Right lobe of liver (tissue), 6 donors: Measurements from ENCODE around the gene ZSCAN30. TPM values are rescaled to one million over a fixed set of nuclear protein-coding genes. Genes with fewer than 3 reads are reported as not detected.

Experiments used
- ATAC-seq, 4 donors: fragments of 200-7000 bp; cut with Tn5 transposase; one replicate each; pipeline ENCODE4 v1.9.1; 2020; ENCODE audit warnings: mild to moderate bottlenecking in 4 of 4, moderate library complexity in 4 of 4
- DNase-seq, 3 donors: peaks; one replicate each; pipeline ENCODE4 v3.0.0-alpha.2; 2020
- H3K27ac ChIP-seq, 3 donors: fragments of 200-600 bp; one replicate each; pipeline ENCODE4 v1.8.0; 2022
- H3K27me3 ChIP-seq, 2 donors: fragments of 200-600 bp; one replicate each; pipeline ENCODE4 v1.8.0; 2022
- H3K36me3 ChIP-seq, 4 donors: fragments of 200-600 bp; sonication (generic) in 1 of 4; one replicate each; pipeline versions ENCODE4 v1.5.1 to v1.8.0; 2017 to 2022; ENCODE audit warnings: control low read depth in 1 of 4
- H3K4me1 ChIP-seq, 4 donors: fragments of 200-600 bp; sonication (generic) in 1 of 4; one replicate each; pipeline versions ENCODE4 v1.5.1 to v1.8.0; 2017 to 2022; ENCODE audit warnings: control low read depth in 1 of 4
- H3K4me3 ChIP-seq, 3 donors: fragments of 200-600 bp; one replicate each; pipeline ENCODE4 v1.8.0; 2022
- H3K9me3 ChIP-seq, 4 donors: fragments of 200-600 bp; sonication (generic) in 1 of 4; one replicate each; pipeline versions ENCODE4 v1.5.1 to v1.8.0; 2017 to 2022; ENCODE audit warnings: control low read depth in 1 of 4
- POLR2A ChIP-seq: fragments of 450-650 bp; IDR thresholded peaks from one replicate; pipeline ENCODE4 v1.6.1; 2017; ENCODE audit warnings: antibody characterized with exemption, mild to moderate bottlenecking
- WGBS: methylation state at CpG from one replicate; pipeline ENCODE4 v1.1.6; 2018; ENCODE audit warnings: low coverage, low lambda C conversion rate; ENCODE audit not compliant: insufficient coverage; ENCODE audit errors: missing lambda C conversion rate; 5-methylcytosine and 5-hydroxymethylcytosine counted together
- intact Hi-C, 2 donors: fragments of 100-400 bp; cut with DNase I; formaldehyde crosslinking; loops; one replicate each; pipeline versions ENCODE4 v1.11.2 to v1.14.1; 2022
- total RNA-seq, 6 experiments: library from RNA; depleted of rRNA in 2 of 6; stranded (reverse); fragments of >200 nt in 2 of 6; fragmentation: NEBNext Ultra II Directional in 3 of 6; extraction: Animal tissue kit (Norgen Biotek cat#: 25700) in 3 of 6; gene quantifications; one replicate each; pipeline versions ENCODE4 v1.1.0 to v1.2.4, GENCODE V29; 2016 to 2023
- TF ChIP-seq, protein P1 (sequence below), 4 donors: fragments of 200-600 bp in 3 of 4; fragments of 450-650 bp in 1 of 4; IDR thresholded peaks; one replicate each; pipeline versions ENCODE4 v1.5.1 to v1.8.0; 2016 to 2022; ENCODE audit warnings: antibody characterized with exemption in 4 of 4, mild to moderate bottlenecking in 2 of 4
- donor health status: DM: no; HTN: yes; CAD: no.
- donor health status: DM: no; HTN: no; CAD: no.
- donor health status: DM: no; HTN: no; CAD: no.
- donor health status: DM: no; HTN: yes; CAD: no.
- donor health status: DM: no; HTN: yes; CAD: no.

ZSCAN30 gene
- total RNA-seq, 6 experiments from 2014 or later, result 4.3 to 6.0 (median 5.0) TPM

DNA sequence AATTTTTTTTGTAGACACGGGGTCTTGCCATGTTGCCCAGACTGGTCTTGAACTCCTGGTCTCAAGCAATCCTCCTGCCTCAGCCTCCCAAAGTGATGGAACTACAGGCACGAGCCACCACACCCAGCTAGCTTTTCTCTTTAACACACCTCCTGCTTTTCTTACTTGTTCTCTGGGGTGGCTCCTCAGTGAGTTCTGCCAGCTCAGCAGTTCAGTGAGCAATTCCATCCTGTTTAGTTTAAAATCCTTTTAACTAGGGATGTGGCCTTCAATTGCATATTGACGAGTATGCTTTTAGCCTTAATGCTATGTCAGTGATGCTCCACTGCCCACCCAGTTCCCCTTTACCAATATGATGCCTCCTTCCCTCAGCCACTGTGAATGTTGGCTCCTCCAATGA, 33.1 kb downstream of the ZSCAN30 start:
- Histone ChIP-seq H3K36me3 (peaks cover 0 to 13% (median 0%) of the 10 kb centered on the region in 4 donors), H3K4me3 (no peak overlapping the region), H3K27ac (no peak overlapping the region), H3K27me3 (no peaks in the 10 kb centered on the region), H3K4me1 (no peaks in the 10 kb centered on the region), H3K9me3 (peaks cover 0 to 17% (median 5%) of the 10 kb centered on the region in 4 donors)
- ATAC-seq, result no peak
- no peak for DNase-seq
- 83% methylated on average over 2 of the region's 3 CpGs for WGBS
- TF ChIP-seq, protein P1, sequence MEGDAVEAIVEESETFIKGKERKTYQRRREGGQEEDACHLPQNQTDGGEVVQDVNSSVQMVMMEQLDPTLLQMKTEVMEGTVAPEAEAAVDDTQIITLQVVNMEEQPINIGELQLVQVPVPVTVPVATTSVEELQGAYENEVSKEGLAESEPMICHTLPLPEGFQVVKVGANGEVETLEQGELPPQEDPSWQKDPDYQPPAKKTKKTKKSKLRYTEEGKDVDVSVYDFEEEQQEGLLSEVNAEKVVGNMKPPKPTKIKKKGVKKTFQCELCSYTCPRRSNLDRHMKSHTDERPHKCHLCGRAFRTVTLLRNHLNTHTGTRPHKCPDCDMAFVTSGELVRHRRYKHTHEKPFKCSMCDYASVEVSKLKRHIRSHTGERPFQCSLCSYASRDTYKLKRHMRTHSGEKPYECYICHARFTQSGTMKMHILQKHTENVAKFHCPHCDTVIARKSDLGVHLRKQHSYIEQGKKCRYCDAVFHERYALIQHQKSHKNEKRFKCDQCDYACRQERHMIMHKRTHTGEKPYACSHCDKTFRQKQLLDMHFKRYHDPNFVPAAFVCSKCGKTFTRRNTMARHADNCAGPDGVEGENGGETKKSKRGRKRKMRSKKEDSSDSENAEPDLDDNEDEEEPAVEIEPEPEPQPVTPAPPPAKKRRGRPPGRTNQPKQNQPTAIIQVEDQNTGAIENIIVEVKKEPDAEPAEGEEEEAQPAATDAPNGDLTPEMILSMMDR (IDR thresholded peaks at IDR 0.05), result no peak
- no peak for TF ChIP-seq POLR2A
- intact Hi-C loops, result loop anchor here in 1 of 2 donors (10.0 kb wide), 1 partner anchor 78 kb away; no protein-coding TSS in a partner anchor

- H3K4me3 ChIP-seq, result no peak overlapping the region
- no peaks in the 10 kb centered on the region for H3K27me3 ChIP-seq
- TF ChIP-seq, protein P1 (IDR thresholded peaks at IDR 0.05), result no peak
- no peak for TF ChIP-seq POLR2A
- intact Hi-C loops, result loop anchor here in 1 of 2 donors (10.0 kb wide), 1 partner anchor 81 kb away; no protein-coding TSS in a partner anchor
- WGBS, result 79% methylated on average over 3 of the region's 4 CpGs
- H3K4me1 ChIP-seq, result no peaks in the 10 kb centered on the region
- ATAC-seq, result no peak
- no peak for DNase-seq
- H3K36me3 ChIP-seq, result peaks cover 0 to 7% (median 3%) of the 10 kb centered on the region in 4 donors
- no peak overlapping the region for H3K27ac ChIP-seq
- H3K9me3 ChIP-seq, result peaks cover 0 to 17% (median 6%) of the 10 kb centered on the region in 4 donors
Measured at GRCh38 chr18:35253655-35254287, 36.3 kb downstream of the ZSCAN30 start.

- H3K4me3 ChIP-seq, result no peak overlapping the region
- H3K36me3 ChIP-seq, result peaks cover 0 to 9% (median 3%) of the 10 kb centered on the region in 4 donors
- TF ChIP-seq POLR2A, result no peak
- TF ChIP-seq, protein P1 (IDR thresholded peaks at IDR 0.05), result no peak
- H3K4me1 ChIP-seq, result no peaks in the 10 kb centered on the region
- no peak for ATAC-seq
- WGBS, result 100% methylated on average over 1 of the region's 1 CpG
- H3K27me3 ChIP-seq, result no peaks in the 10 kb centered on the region
- H3K27ac ChIP-seq, result no peak overlapping the region
- DNase-seq, result no peak
- intact Hi-C loops, result loop anchor here in 1 of 2 donors (10.0 kb wide), 1 partner anchor 82 kb away; no protein-coding TSS in a partner anchor
- H3K9me3 ChIP-seq, result peaks cover 0 to 17% (median 5%) of the 10 kb centered on the region in 4 donors
Measured at GRCh38 chr18:35252466-35252865, 37.6 kb downstream of the ZSCAN30 start.

- intact Hi-C loops, result loop anchor here (10.0 kb wide), 2 partner anchors 46 to 96 kb away; partner anchors contain the start of genes ZNF24 (in 1 of the 2) and ZSCAN30 (in 1 of the 2)
- H3K9me3 ChIP-seq, result peaks cover 0 to 16% (median 3%) of the 10 kb centered on the region in 4 donors
- H3K27ac ChIP-seq, result no peak overlapping the region
- H3K4me1 ChIP-seq, result no peaks in the 10 kb centered on the region
- ATAC-seq, result no peak
- no peak overlapping the region for H3K4me3 ChIP-seq
- 98% methylated on average over 6 of the region's 6 CpGs for WGBS
- DNase-seq, result no peak
- H3K27me3 ChIP-seq, result no peaks in the 10 kb centered on the region
- H3K36me3 ChIP-seq, result peaks cover 0 to 38% (median 29%) of the 10 kb centered on the region in 4 donors
- TF ChIP-seq, protein P1 (IDR thresholded peaks at IDR 0.05), result no peak
- TF ChIP-seq POLR2A, result no peak
Measured at GRCh38 chr18:35248429-35248828, 41.6 kb downstream of the ZSCAN30 start.
